ENCODE results near the gene MAPK8IP3. TPM values are rescaled to one million over a fixed set of nuclear protein-coding genes. Genes with fewer than 3 reads are reported as not detected.

MAPK8IP3 gene
- total RNA-seq, 1 experiment from 2014 or later, result 41.1 TPM

GRCh38 chr16:1677339-1677738 lies 28.7 kb upstream of the MAPK8IP3 start:
- Histone ChIP-seq H4K20me1 (ENCODE audit: low read length) (peaks cover 9% of the 10 kb centered on the region; the same call in 1 of the 2 replicates), H2AFZ (ENCODE audit: low read length) (no peak overlapping the region), H3K4me2 (ENCODE audit: low read length) (peak overlapping the region; percentile 85), H3K9me3 (ENCODE audit: low read length) (no peaks in the 10 kb centered on the region), H3K9me2 (replicated peaks; ENCODE audit: low read length) (no peaks in the 10 kb centered on the region), H3K4me3 (ENCODE audit: low read length) (peak overlapping the region; percentile 76), H3K9ac (ENCODE audit: low read length) (peak overlapping the region; percentile 22; the same call in 1 of the 2 replicates), H3K27ac (ENCODE audit: low read length) (no peak overlapping the region), H3K27me3 (ENCODE audit: low read length) (no peaks in the 10 kb centered on the region), H3K79me2 (ENCODE audit: low read length) (peaks cover 41% of the 10 kb centered on the region), H3K36me3 (ENCODE audit: low read depth, low read length) (peaks cover 6% of the 10 kb centered on the region; the same call in 1 of the 2 replicates), H3K4me1 (ENCODE audit: insufficient read depth, low read length) (peaks cover 29% of the 10 kb centered on the region), H3F3A (ENCODE audit: low read length, unreplicated experiment) (no peaks in the 10 kb centered on the region)
- ChIA-PET CTCF (no interaction called here), POLR2A (ENCODE audit: unreplicated experiment) (interaction anchor here (0.5 to 1.5 kb wide), 6 partner anchors 28 to 376 kb away, joined by 3 to 26 read pairs (median 4); partner anchors contain the start of genes MAPK8IP3, NUBP2 and SPSB3)
- TF ChIP-seq EZH2 (IDR thresholded peaks at IDR 0.05; ENCODE audit: low read length, unreplicated experiment), result no peak
- no peak for TF ChIP-seq EZH2phosphoT487 (IDR thresholded peaks at IDR 0.05; ENCODE audit: borderline replicate concordance, low read length)
- no peak for TF ChIP-seq CTCF (conservative IDR thresholded peaks at IDR 0.05; ENCODE audit: low read depth, low read length)
- ATAC-seq (no peak), DNase-seq (no peak)
- BruUV-seq (replicated peaks), result no TSS peak
- intact Hi-C loops (cut with micrococcal nuclease), result loop anchor here (5.0 kb wide), 1 partner anchor 95 kb away; the partner anchor contains the start of genes EME2, MRPS34 and NME3

DNA sequence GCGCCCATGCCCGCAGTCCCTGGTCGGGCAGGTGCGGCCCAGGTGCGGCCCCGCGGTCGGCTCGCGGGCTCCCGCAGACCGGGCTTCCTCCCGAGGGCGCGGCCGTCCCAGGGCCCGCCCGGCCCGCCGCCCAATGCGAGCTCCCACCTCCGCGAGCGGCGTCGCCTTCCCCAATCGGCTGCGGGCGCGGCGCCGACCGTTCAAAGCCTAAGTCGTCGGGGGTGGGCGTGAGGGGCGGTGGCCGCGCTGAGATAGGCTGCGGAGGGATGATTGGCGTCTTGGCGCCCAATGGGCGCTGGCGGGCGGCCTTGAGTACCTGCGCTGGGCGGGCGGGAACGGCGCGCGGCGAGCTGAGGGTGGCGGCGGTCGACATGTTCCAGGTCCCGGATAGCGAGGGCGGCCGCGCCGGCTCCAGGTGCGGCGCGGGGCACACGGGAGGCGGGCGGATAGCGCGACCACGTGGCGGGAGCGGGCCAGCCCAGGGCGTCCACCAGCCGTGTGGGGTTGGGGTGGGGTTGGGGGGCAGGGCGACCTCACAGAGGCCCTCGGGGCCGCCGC lies 28.0 kb upstream of the MAPK8IP3 start, which contains the start of gene JPT2:
TSS of gene JPT2 (plus strand) at position 338 of the 558 bp plus-strand sequence. CDS start at position 372, 34 bp downstream.
- Histone ChIP-seq H3K4me1 (ENCODE audit: insufficient read depth, low read length) (peaks cover 29% of the 10 kb centered on the region), H4K20me1 (ENCODE audit: low read length) (peaks cover 9% of the 10 kb centered on the region; the same call in 1 of the 2 replicates), H3K36me3 (ENCODE audit: low read depth, low read length) (peaks cover 3% of the 10 kb centered on the region; the same call in 1 of the 2 replicates), H3K9me2 (replicated peaks; ENCODE audit: low read length) (no peaks in the 10 kb centered on the region), H3K9me3 (ENCODE audit: low read length) (no peaks in the 10 kb centered on the region), H2AFZ (ENCODE audit: low read length) (0 out of 2 replicates have a peak within 1 kb of the TSS, but pooled peaks have one; percentile 57), H3K27me3 (ENCODE audit: low read length) (no peaks in the 10 kb centered on the region), H3F3A (ENCODE audit: low read length, unreplicated experiment) (no peaks in the 10 kb centered on the region), H3K79me2 (ENCODE audit: low read length) (peaks cover 47% of the 10 kb centered on the region), H3K4me2 (ENCODE audit: low read length) (peak within 1 kb of the TSS; percentile 99), H3K9ac (ENCODE audit: low read length) (peak within 1 kb of the TSS; percentile 96), H3K27ac (ENCODE audit: low read length) (peak within 1 kb of the TSS; percentile 76), H3K4me3 (ENCODE audit: low read length) (peak within 1 kb of the TSS; percentile 76)
- intact Hi-C loops (cut with micrococcal nuclease), result loop anchor here (2.0 to 5.0 kb wide), 2 partner anchors 27 to 94 kb away; partner anchors contain the start of genes EME2, MRPS34 and NME3
- POLR2A ChIA-PET (ENCODE audit: unreplicated experiment), result interaction anchor here (0.5 to 1.5 kb wide), 9 partner anchors 12 to 376 kb away, joined by 3 to 26 read pairs (median 4); partner anchors contain the start of genes CRAMP1, IFT140, MAPK8IP3 and NUBP2
- DNase-seq (peak; percentile 95), ATAC-seq (peak; percentile 86)
- CTCF ChIA-PET, result interaction anchor here (0.7 kb wide), 1 partner anchor 12 kb away, joined by 12 read pairs; no protein-coding TSS in a partner anchor
- TF ChIP-seq CTCF (conservative IDR thresholded peaks at IDR 0.05; ENCODE audit: low read depth, low read length) (no peak), EZH2 (IDR thresholded peaks at IDR 0.05; ENCODE audit: low read length, unreplicated experiment) (no peak), EZH2phosphoT487 (IDR thresholded peaks at IDR 0.05; ENCODE audit: borderline replicate concordance, low read length) (no peak)
- BruUV-seq (replicated peaks), result no TSS peak
